Hepatocyte (in vitro differentiated cells): ENCODE data around the gene XRCC6. TPM values are rescaled to one million over a fixed set of nuclear protein-coding genes. Genes with fewer than 3 reads are reported as not detected.
A peak's percentile ranks its signal among the peaks of the same experiment; 100 is the strongest.

Experiments used
- DNase-seq: peaks from one replicate; pipeline ENCODE4 v3.0.0-alpha.2; 2016; ENCODE audit warnings: low spot score
- H2AFZ ChIP-seq: fragments of 200-600 bp; sonication (generic); 2 replicates; pipeline ENCODE4 v1.6.0; 2016; ENCODE audit warnings: antibody characterized with exemption, mild to moderate bottlenecking
- H3K27ac ChIP-seq: fragments of 200-600 bp; sonication (generic); 2 replicates; pipeline ENCODE4 v1.5.1; 2016; ENCODE audit warnings: mild to moderate bottlenecking
- H3K27me3 ChIP-seq: fragments of 200-600 bp; sonication (generic); 2 replicates; pipeline ENCODE4 v1.6.1; 2016
- H3K36me3 ChIP-seq: fragments of 200-600 bp; sonication (generic); replicated peaks from 2 replicates; pipeline ENCODE4 v1.5.1; 2016; ENCODE audit warnings: low read depth; ENCODE audit not compliant: insufficient read depth
- H3K4me1 ChIP-seq: fragments of 200-600 bp; sonication (generic); 2 replicates; pipeline ENCODE4 v1.5.1; 2016; ENCODE audit warnings: mild to moderate bottlenecking, moderate library complexity; ENCODE audit not compliant: insufficient read depth
- H3K4me2 ChIP-seq: fragments of 200-600 bp; sonication (generic); 2 replicates; pipeline ENCODE4 v1.6.0; 2016
- H3K4me3 ChIP-seq: fragments of 200-600 bp; sonication (generic); 2 replicates; pipeline ENCODE4 v1.5.1; 2016; ENCODE audit warnings: mild to moderate bottlenecking
- H3K79me2 ChIP-seq: fragments of 200-600 bp; sonication (generic); 2 replicates; pipeline ENCODE4 v1.6.0; 2017; ENCODE audit warnings: mild to moderate bottlenecking
- H3K9me2 ChIP-seq: fragments of 200-600 bp; sonication (generic); replicated peaks from 2 replicates; pipeline ENCODE4 v1.6.0; 2017; ENCODE audit warnings: mild to moderate bottlenecking; ENCODE audit not compliant: insufficient read depth
- H3K9me3 ChIP-seq: fragments of 200-600 bp; sonication (generic); 2 replicates; pipeline ENCODE4 v1.5.1; 2016; ENCODE audit warnings: low read depth, mild to moderate bottlenecking
- H4K20me1 ChIP-seq: fragments of 200-600 bp; sonication (generic); 2 replicates; pipeline ENCODE4 v1.6.0; 2016; ENCODE audit warnings: mild to moderate bottlenecking; ENCODE audit not compliant: insufficient read depth, poor library complexity, severe bottlenecking
- CTCF ChIP-seq: fragments of 200-600 bp; sonication (generic); IDR thresholded peaks from 2 replicates; pipeline ENCODE4 v1.5.1; 2016; ENCODE audit warnings: antibody characterized with exemption, mild to moderate bottlenecking; ENCODE audit not compliant: poor library complexity
- EZH2 ChIP-seq: fragments of 200-600 bp; sonication (generic); IDR thresholded peaks from 2 replicates; pipeline ENCODE4 v1.6.1; 2016; ENCODE audit warnings: antibody characterized with exemption, mild to moderate bottlenecking, borderline replicate concordance
- EZH2phosphoT487 ChIP-seq: fragments of 200-600 bp; sonication (generic); IDR thresholded peaks from one replicate; pipeline ENCODE4 v1.6.1; 2018; ENCODE audit warnings: antibody characterized with exemption, mild to moderate bottlenecking, low read depth, moderate library complexity; ENCODE audit not compliant: unreplicated experiment, severe bottlenecking
- WGBS: methylation state at CpG from one replicate; pipeline ENCODE4 v1.1.6; 2016; ENCODE audit warnings: low lambda C conversion rate; ENCODE audit errors: missing lambda C conversion rate; 5-methylcytosine and 5-hydroxymethylcytosine counted together
- polyA plus RNA-seq: library from polyadenylated mRNA; unstranded; fragments of >200 nt; fragmentation: Nextera tagmentation; extraction: Ambion mirVana; gene quantifications from 2 replicates; pipeline ENCODE4 v1.2.1, GENCODE V29; 2016
- total RNA-seq: library from RNA; depleted of rRNA; stranded (reverse); fragments of >200 nt; gene quantifications from 2 replicates; pipeline ENCODE4 v1.2.3, GENCODE V29; 2014

The XRCC6 gene
- total and polyA plus RNA-seq, 2 experiments from 2014 or later: 260 to 276 TPM

- no peak for TF ChIP-seq EZH2
- TF ChIP-seq CTCF: no peak
- TF ChIP-seq EZH2phosphoT487: no peak
- H3K27ac ChIP-seq: no peak overlapping the region
- DNase-seq: no peak
- no peak overlapping the region for H2AFZ ChIP-seq
- no peaks in the 10 kb centered on the region for H3K9me3 ChIP-seq
- H3K36me3 ChIP-seq: no peaks in the 10 kb centered on the region
- no peaks in the 10 kb centered on the region for H3K27me3 ChIP-seq
- no peak overlapping the region for H3K4me2 ChIP-seq
- H3K4me1 ChIP-seq: no peaks in the 10 kb centered on the region
- no peaks in the 10 kb centered on the region for H3K79me2 ChIP-seq
- WGBS: 96% methylated on average over 26 of the region's 26 CpGs
- no peaks in the 10 kb centered on the region for H4K20me1 ChIP-seq
- no peaks in the 10 kb centered on the region for H3K9me2 ChIP-seq
- no peak overlapping the region for H3K4me3 ChIP-seq
Measured at GRCh38 chr22:41574847-41575381, 46.2 kb upstream of the XRCC6 start.

- H2AFZ ChIP-seq: no peak overlapping the region
- no peak for DNase-seq
- H3K4me1 ChIP-seq: no peaks in the 10 kb centered on the region
- no peak overlapping the region for H3K27ac ChIP-seq
- no peaks in the 10 kb centered on the region for H4K20me1 ChIP-seq
- H3K27me3 ChIP-seq: no peaks in the 10 kb centered on the region
- no peak overlapping the region for H3K4me2 ChIP-seq
- no peaks in the 10 kb centered on the region for H3K79me2 ChIP-seq
- H3K9me2 ChIP-seq: no peaks in the 10 kb centered on the region
- TF ChIP-seq EZH2 (no peak), EZH2phosphoT487 (no peak), CTCF (no peak)
- no peaks in the 10 kb centered on the region for H3K9me3 ChIP-seq
- H3K36me3 ChIP-seq: no peaks in the 10 kb centered on the region
- no peak overlapping the region for H3K4me3 ChIP-seq
- 97% methylated on average over 15 of the region's 15 CpGs for WGBS
Measured at GRCh38 chr22:41575533-41575932, 45.6 kb upstream of the XRCC6 start.

DNA sequence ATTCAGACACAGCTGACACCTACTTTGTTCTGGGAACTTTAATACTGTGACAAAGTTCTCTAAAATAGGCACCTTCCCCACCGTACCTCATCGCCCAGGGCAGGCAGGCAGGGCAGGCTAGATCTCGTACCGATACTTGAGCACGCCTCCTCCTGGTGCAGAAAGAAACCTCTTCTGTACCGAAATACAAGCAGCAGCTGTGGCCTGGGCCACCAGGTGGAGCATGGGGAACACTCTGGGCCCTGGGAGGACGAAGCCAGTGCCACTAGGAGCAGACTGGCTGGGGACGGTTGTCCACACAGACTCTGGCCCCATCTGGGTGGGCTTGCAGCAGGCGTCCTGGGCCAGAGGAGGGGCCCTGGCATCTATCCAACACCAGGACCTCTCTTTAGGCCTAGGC lies 44.2 kb upstream of the XRCC6 start:
- H3K4me2 ChIP-seq: no peak overlapping the region
- no peaks in the 10 kb centered on the region for H3K27me3 ChIP-seq
- no peak overlapping the region for H2AFZ ChIP-seq
- no peaks in the 10 kb centered on the region for H3K79me2 ChIP-seq
- H3K27ac ChIP-seq: no peak overlapping the region
- H4K20me1 ChIP-seq: no peaks in the 10 kb centered on the region
- H3K36me3 ChIP-seq: no peaks in the 10 kb centered on the region
- H3K9me2 ChIP-seq: no peaks in the 10 kb centered on the region
- 61% methylated on average over 9 of the region's 9 CpGs for WGBS
- no peak for TF ChIP-seq EZH2phosphoT487
- no peak for TF ChIP-seq EZH2
- peak; percentile 46 for TF ChIP-seq CTCF
- H3K4me1 ChIP-seq: no peaks in the 10 kb centered on the region
- peak; percentile 74 for DNase-seq
- no peaks in the 10 kb centered on the region for H3K9me3 ChIP-seq
- no peak overlapping the region for H3K4me3 ChIP-seq

DNA sequence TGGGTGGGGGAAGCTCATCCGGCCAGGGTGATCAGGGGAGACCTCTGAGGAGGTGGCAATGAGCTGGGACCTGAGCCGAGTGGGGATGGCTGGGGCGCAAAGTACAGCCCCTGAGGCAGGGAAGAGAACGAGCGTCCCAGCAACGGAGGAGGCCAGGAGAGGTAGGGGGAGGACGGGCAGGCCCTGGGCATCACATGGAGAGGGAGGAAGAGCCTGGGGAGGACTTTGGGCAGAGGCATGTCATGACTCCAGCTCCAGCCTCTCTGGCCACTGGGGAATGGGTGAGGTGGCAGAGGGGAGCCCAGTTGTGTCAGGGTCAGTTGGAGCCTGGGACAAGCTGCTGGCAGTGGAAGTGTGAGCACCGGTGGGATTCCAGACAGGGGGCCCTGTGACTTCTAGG lies 43.0 kb upstream of the XRCC6 start:
- Histone ChIP-seq H3K4me1 (no peaks in the 10 kb centered on the region), H3K9me2 (no peaks in the 10 kb centered on the region), H2AFZ (no peak overlapping the region), H3K4me2 (no peak overlapping the region), H3K9me3 (no peaks in the 10 kb centered on the region), H3K27me3 (no peaks in the 10 kb centered on the region), H4K20me1 (no peaks in the 10 kb centered on the region), H3K27ac (no peak overlapping the region), H3K36me3 (no peaks in the 10 kb centered on the region), H3K79me2 (no peaks in the 10 kb centered on the region), H3K4me3 (no peak overlapping the region)
- 95% methylated on average over 8 of the region's 8 CpGs for WGBS
- TF ChIP-seq CTCF: no peak
- no peak for TF ChIP-seq EZH2
- no peak for TF ChIP-seq EZH2phosphoT487
- no peak for DNase-seq
